Measurements from ENCODE around the gene EIF4G3.

GRCh38 chr1:21024918-21025317, 151.8 kb downstream of the EIF4G3 start:
- TF ChIP-seq CTCF (IDR thresholded peaks at IDR 0.05) (no peak), POLR2AphosphoS5 (IDR thresholded peaks at IDR 0.05) (no peak)

Data from gastroesophageal sphincter (tissue), 3 donors.